ENCODE results near the gene AGFG2.
A peak's percentile ranks its signal among the peaks of the same experiment; 100 is the strongest.

AGFG2 gene

DNA sequence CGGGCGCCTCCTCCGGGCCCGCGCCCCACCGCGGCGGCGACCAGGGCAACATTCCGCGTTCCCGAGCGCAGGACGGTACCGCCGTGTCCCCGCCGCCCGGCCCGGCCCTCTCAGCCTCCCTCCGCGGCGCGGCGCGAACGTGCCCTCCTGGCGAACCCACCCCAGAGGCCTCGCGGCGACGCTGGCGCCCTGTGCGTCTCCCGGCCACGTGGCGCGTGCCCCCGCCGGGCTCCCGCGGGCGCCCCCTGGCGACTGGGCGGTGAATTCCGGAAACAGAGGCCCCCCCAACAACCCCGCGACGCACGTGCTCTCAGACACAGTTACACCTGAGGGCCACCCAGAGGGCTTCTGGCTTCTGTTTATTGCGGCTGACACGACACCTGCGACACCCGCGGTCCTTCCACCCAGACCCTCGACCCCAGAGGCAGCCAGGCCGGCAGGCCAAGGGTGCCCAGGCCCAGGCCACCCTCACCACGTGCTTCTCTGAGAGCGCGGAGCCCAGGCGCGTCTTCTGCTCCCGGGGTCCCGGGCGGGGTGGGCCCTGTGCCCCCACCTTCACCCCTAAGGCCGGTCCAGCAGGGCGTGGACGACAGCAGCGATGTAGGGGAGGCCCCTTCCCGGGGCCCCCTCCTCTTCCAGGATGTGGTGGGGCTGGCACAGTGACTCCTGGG lies 34.8 kb downstream of the AGFG2 start, which contains the start of gene SAP25:
SAP25 (minus strand) TSS at position 210 of the 671 bp plus-strand sequence; CDS start at position 52, 158 bp downstream.
- DNase-seq = peak; percentile 26

DNA sequence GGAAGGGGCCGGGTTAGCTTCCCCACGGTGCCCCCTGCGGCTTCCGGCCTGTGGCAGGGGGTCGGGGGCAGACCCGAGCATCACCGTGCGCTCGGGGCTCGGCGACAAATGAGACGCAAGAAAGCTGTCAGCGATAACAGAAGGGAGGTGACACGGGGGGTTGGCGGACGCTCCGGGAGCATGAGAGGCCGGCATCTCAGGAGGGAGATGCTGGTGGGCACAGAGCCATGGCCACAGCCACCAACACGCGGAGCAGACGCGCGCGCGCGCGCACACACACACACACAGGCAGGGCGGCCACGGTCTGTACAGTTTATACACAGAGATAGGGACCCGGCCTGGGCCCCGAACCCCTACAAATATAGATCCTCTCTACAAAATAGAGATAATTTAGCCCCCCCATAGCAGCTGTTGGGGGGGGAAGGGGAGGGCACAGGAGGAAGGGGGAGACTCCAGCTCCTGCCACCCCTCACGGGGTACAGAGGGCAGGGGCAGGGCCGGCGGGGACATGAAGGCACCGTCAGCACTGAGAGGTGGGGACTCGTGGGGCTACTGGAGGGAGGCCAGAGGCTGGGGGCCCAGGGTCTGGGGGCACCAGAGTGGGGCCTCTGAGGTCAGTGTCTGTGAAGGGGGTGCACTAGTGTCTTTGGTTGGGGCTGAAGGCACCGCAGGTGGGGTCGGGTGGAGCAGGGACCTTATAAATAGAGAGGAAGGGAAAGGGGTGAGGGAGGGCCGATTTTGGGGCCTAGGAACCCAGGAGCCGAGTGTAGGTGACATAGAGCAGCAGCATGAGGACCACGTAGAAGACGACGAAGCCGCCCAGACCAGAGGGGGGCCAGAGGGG lies 35.6 kb downstream of the AGFG2 start:
- no peak for DNase-seq

DNA sequence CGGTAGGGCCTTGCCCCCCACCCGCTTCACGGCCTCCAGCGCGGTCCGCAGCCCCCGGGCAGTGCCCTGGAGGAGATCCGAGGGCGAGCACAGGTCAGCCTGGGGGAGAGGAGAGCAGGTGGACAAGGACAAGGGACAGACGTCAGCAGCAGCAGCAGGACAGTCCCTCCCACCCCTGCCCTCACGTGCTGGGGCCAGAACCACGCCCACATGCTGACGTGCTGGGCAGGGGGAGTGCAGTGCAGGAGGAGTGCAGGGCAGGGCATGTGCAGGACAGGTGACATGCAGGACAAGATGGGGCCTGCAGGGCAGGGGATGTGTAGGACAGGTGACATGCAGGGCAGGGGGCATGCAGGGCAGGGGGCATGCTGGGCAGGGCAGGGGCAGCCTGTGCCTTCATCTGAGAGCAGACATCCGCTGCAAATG lies 36.2 kb downstream of the AGFG2 start:
- DNase-seq = no peak

DNA sequence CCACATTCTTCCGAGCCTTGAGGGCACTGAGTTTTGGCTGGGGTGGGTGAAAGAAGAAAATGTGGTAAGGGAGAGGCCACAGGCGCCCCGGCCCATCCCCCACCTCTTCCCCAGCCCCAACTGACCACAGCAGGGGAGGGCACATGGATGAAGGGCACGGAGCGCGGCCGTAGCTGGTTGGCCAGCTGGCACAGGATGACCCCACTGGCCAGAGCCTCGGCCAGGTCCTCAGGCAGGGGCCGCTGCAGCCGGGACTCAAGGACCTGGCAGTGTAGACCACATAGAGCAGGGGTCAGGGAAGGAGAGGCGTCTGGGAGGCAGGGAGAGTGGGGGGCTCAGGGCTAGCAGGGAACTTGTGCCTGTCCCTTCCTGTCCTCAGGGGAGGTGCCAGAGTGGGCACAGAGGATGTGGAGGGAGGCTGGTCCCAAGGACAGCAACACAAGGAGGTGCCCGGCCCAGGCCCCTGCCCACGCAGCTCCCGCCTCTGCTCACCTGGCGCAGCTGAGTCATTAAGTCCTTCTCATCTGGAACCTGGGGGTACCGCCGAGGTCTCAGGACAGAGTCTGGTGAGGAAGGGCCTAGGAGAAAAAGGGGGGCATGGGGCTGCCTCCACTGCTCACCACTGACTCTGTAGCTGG lies 36.9 kb downstream of the AGFG2 start:
- DNase-seq = no peak

DNA sequence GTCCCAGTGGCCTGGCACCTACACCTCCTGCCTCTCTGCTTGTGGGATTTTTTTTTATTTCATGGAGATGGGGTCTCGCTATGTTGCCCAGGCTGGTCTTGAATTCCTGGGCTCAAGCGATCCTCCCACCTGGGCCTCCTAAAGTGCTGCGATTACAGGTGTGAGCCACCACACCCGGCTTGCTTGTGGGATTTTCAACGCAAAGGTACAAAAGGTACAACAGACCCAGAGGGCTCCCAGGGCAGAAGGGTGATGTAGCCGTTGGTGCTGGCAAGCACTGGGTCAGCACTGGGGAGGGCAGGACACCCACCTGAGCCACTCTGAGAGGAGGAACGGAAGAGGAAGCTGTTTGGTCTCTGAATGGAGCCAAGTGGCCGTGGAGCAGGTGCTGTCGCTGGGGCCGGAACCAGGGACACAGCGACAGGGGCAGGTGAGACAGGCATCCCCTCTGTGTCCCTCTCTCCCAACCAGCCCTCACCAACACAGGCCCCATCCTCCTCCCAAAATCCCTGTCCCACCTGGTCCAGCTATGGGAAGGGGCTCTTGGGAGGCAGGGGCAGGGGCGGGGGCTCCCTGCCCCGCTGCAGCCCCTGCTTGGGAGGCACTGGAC lies 37.5 kb downstream of the AGFG2 start:
- DNase-seq = no peak

DNA sequence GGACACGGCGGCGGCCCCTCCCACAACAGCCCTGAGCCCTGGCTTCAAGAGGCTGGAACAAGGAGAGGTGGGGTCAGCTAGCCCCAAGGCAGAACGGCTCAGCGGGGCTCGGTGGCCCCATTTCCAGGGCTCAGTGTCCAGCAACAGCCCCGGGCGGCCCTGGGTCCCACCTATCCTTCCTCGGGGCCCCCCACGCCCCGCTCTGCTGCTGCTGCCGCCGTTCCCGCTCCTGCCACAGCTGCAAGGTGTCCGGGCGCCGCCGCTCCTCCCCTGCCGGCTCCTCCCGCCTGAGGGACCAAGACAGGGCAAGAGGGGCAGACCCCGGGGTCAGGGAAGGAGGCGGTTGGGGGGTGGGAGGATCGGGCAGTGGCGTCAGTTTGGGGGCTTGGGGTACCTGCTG lies 38.1 kb downstream of the AGFG2 start:
- DNase-seq = no peak

DNA sequence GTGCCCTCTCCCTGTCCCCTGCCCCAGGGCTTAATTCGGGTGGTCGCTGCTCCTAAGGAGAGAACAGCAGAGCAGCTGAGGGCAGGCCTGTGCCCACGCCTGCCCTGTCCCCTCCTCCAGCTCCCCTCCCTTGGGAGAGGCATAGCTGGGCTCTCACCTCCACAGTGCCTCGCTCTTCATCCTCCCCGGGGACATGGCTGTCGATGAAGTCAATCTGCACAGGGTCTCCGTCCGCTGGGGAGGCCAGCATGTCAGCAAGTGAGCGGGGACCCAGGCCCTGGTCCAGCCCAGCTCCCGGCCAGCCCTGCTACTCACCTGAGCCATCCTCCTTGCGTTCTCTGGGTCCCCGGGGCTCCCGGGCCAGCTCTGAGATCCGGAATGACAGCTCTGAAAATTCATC lies 38.5 kb downstream of the AGFG2 start:
- DNase-seq = no peak

DNA sequence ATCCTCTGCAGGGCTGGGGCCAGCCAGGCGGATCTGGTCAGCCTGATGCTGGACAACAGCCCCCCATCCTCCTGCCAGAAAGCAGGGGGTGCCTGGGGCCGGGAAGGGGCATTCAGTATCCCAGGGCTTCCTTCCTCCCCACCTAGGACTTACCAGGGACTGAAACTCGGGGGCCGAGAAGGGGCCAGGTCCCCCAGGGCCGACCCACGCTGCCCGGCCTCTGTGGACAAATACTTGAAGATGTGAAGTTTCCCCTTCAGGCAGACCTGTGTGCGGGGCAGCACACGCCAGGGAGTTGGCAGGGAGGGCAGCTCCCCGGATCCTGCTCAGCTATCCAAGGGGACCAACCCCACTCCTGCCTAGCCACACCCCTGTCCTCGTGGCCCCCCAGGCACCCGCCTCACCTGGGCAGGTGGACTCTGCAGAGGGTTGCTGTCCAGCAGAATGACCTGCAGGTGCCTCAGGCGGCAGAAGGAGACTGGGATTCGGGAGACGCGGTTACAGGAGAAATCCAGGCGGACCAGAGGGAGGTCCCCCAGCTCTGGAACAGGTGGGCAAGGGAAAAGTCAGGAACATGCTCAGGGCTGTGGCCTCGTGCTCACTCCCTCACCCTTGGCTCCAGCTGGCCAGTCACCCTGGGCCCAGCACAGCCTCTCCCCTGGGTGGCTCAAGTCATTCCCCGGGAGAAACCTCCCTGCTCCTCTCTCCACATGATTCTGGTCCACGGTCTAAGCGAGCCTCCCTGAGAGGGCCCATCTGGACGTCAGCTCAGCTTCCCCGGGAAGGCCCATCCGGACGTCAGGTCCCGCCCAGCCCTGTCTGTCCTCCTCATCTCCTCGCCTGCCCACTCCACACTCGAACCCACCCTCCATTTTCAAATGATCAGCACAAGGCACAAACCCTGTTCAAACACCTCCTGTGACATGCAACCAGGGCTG lies 39.5 kb downstream of the AGFG2 start:
- no peak for DNase-seq

DNA sequence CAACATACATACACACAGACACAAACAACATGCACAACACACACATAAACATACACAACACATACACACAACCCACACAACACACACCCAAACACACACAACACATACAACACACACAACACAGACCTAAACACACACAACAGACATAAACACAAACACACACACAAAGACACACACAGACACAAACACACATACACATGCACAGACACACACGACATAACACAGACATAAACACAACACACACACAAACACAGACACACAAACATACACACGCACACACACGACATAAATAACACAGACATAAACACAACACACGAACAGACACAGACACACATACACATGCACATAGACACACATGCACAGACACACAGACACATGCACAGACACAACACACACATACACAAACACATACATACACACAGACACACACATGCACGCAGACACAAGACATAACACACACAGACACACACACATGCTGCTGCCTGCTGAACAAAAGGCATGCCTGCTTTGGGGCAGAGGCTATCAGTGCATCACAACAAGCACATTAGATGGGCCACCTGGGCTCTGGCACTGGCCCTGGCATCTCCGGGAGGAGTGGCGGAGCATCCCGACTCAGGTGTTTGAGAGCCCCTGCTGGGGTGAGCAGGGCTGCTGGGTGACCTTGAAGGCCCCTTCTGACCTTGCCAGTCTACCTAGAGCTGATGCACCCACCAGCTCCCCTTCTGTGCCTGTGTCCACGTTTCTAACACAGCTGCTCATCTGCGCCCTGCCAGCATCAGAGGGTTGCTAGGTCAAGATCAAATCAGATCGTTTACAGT lies 41.7 kb downstream of the AGFG2 start:
- no peak for DNase-seq

DNA sequence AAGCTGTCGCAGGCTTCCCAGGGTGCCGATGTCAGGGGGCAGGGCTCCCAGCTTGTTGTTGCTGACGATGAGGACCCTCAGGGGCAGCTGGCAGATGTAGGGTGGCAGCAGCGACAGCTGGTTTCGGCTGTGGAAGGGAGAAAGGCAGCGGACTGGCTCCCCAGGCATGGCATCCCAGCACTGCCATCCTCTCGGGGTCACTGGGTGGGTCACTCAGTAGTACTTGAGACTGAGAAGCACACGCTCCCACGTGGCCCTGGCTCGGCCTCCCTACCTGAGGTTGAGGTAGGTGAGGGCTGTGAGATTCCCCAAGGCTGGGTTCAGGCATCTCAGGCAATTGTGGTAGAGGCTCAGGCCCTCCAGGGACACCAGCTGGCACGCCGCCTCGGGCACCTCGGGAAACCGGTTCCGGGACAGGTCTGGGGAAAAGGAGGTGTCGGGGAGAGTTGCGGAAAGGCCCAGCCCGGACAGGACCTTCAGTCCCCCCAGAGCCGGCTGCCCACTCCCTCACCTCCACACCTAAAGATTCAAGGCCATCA lies 43.1 kb downstream of the AGFG2 start:
- no peak for DNase-seq

DNA sequence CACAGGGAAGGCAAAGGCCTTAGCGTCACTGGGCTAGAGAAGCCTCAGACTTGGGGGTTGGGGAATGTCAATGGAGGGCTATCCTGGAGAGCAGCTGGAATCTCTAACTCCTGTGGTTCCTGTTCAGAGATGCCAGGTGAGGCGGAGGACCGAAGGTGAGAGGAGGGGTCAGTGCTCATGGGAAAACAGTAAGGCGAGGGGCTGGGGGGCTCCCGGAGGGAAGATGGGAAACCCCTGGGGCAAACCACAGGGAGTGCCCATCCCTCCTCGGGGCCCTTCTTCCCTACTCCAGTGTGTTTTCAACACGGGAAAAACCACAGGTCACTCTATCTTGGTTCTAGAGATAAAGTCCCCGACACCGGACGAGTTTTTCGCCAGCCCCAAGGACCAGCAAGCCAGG lies 43.6 kb downstream of the AGFG2 start:
- no peak for DNase-seq

DNA sequence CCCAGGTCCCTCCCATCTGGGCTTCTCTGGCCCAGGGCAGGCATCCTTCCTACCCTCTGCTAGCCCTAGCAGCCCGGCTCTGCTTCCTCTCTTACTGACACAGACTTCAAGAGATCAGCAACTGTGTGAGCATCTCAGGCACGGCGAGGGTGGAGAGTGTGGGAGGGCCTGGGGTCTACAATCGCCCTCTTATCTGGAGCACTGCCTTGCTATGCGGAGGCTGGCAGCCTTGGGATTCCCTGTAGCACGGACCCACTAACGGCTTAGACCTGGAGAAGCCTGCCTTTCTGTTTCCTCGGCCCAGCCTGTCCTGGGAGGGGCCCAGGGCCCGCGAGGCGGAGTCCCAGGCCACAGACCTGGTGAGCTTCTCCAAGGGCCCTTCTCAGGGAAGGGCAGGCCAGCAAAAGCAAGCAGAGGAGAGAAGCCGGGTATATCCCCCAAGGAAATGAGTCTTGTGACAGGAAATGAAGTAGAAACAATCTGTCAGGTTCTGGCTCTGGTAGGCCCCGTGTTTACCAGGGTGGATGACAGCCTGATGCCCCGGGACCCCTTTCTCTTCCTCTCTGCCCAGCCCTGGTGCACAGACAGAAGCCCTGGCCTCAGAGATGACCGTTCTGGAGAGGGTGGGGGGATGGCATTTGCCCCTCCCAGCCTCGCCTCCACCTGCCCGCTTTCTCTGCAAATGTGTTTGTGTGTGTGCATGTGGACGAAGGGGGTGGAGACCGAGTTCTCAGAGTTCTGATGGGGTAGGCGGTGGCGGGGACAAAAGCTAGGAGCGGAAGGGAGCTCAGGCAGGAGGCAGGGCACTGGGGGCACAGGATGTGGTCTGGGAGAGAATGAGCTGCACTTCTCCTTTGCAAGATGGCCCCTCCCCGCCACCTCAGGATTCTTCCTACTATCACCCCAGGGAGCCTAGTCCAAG lies 44.4 kb downstream of the AGFG2 start:
- no peak for DNase-seq

DNA sequence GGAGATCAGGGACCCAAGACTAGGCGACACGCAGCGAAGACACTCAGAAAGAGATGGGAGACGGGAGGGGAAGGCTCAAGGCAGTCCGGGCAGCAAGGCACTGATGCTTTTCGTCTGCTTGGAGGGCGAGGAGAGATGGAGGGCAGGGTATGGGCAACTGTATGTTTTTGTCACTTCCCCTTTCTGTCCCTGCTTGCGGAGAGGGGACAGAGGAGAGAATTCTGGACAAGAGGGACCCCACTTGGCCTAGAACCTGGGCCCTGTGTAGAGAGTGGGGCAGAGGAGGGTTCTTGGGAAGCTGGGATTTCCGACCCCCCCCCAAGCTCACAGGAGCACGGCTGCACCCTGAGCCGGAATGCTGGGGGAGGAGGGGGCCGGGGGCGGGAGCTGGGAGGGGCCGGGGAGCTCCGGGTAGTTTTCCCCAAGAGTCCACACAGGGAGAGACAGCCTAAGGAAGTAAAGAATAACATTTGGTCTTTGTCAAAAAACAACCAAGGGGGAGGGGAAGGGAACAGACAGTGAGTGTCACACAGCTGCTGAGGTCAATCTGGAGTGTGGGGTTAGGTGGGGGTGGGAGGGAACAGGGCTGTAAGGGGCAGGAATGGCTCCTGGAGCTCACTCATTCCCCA lies 45.2 kb downstream of the AGFG2 start:
- DNase-seq = no peak

DNA sequence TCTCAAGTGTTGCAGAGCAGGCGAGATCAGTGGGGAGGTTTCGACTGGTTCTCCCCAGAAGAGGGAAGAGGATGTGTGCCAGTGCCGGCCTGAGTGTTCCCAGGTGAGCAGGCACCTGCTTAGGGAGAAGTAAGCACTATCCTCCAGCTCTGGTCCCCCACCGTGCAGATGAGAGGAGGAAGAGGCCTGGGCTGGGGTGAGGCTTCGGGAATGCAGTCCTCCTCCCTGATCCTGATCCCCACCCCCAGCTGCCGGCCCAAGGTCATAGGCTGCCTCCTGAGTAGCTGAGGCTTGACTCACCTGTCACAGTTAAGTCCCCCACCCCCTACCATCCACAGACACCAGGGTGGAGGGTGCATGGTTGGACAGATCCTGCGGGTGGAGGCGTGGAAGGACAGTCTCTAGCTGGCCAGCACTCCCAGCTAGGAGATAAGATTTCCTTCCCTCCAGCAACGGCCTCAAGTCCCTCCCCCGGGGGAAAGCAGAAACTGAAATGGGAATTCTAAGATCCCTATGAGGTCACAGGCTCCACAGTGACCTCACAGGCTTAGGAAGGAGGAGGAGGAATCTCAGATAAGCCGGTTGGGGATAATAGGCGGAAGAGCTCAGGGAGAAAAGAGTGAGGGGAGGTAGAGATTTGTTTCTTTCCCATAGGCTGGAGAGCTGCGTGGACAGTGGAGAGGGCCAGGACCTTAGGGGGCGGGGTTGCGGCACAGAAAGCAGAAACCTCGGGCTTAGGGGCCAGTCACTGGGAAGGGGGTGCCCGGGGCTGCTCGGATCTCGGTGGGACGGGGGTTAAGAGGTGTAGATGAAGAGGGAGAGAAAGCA lies 45.9 kb downstream of the AGFG2 start:
- no peak for DNase-seq

DNA sequence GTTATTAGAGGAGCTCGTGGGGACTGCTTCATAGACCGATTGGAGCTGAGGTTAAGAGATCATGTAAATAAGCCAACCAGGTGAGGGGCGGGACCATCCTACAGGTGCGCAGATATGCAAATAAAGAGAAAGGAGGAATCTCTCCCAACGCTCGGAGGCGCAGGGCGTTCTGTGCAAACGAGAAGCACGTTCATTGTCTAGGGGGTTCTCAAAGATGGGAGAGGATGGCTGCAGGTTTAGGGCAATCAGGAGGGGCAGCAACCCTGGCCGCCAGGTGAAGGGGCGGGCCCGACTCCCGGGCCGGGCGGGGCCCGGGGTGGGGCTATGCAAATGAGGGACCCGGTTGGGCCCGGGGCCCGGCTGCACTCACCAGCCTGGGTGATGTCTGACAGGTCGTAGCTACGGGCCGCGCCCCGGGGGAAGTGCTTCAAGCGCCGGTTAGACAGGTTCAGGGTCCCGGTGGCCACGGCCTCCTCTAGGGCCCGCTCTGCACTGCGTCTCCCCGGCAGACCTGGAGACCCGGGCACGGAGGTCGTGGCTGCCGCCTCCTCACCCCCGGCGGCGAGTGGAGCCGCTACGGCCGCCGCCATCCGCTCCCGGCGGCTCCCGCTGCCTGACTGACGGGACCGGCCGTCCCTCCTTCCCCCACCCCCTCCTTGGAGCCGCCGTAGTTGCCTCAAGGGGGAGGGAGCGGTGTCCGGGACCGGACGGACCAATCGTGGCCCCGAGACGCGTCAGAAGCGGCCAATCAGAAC lies 46.7 kb downstream of the AGFG2 start, which contains the start of gene LRCH4:
LRCH4 (minus strand) TSS at position 619 of the 755 bp plus-strand sequence; CDS start at position 590, 29 bp downstream.
- DNase-seq = no peak

DNA sequence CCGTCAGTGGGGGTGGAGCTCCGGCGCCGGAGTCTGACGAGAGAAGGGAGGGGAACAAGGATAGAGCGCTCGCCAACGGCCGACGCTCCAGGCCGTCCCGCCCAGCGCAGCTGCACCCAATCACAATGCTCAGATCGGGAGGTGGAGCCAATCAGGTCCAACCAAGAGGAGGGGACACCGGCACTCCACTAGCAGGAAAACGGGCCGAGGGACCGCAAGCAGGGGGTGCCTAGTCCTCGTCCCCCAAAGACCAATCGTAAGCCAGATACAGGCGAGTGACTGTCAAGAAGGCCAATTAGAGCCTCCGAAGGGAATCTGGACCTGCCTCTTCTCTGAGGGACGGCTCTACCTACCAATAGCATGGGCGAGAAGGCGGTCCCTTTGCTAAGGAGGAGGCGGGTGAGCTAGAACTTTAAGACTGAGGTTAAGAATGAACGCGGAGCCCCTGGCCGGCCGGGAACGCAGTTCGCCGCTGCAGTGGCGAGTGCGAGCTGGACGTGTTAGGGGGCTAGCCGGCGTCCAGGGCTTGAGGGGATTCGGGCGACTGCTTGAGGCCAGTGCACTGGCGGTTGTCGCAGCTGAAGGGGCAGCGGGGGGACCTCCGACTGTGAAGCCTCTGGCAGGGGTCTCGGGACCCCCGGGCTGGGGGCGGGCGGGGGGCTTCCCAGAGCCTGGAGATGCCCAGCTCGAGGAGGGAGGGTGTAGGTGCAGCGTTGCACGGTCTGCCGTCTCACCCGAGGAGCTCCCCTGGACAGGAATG lies 47.4 kb downstream of the AGFG2 start, which contains the start of gene FBXO24:
FBXO24 (plus strand) TSS at position 63 of the 760 bp plus-strand sequence; CDS start at position 361, 298 bp downstream.
- peak; percentile 96 for DNase-seq
